ENCODE measurements around the gene BID.

Gene BID

GRCh38 chr22:17789379-17790200, 15.3 kb upstream of the BID start:
- H3K9me3 ChIP-seq (ENCODE audit: control insufficient read depth, insufficient read depth, low read length): no peaks in the 10 kb centered on the region
- no peak overlapping the region for H3K4me3 ChIP-seq (ENCODE audit: low read length)
- H3K36me3 ChIP-seq (ENCODE audit: control insufficient read depth, low read length): peaks cover 3% of the 10 kb centered on the region; the same call in 1 of the 2 replicates
- H3K79me2 ChIP-seq (ENCODE audit: control insufficient read depth, low read length): no peaks in the 10 kb centered on the region
- H3K4me2 ChIP-seq (ENCODE audit: low read length): no peak overlapping the region
- H4K20me1 ChIP-seq (ENCODE audit: control insufficient read depth, insufficient read depth, low read depth, low read length): no peaks in the 10 kb centered on the region
- no peaks in the 10 kb centered on the region for H3K9me2 ChIP-seq (replicated peaks; ENCODE audit: control insufficient read depth, low read length)
- TF ChIP-seq EZH2phosphoT487 (IDR thresholded peaks at IDR 0.05; ENCODE audit: borderline replicate concordance, low read length): no peak
- TF ChIP-seq, protein P1, sequence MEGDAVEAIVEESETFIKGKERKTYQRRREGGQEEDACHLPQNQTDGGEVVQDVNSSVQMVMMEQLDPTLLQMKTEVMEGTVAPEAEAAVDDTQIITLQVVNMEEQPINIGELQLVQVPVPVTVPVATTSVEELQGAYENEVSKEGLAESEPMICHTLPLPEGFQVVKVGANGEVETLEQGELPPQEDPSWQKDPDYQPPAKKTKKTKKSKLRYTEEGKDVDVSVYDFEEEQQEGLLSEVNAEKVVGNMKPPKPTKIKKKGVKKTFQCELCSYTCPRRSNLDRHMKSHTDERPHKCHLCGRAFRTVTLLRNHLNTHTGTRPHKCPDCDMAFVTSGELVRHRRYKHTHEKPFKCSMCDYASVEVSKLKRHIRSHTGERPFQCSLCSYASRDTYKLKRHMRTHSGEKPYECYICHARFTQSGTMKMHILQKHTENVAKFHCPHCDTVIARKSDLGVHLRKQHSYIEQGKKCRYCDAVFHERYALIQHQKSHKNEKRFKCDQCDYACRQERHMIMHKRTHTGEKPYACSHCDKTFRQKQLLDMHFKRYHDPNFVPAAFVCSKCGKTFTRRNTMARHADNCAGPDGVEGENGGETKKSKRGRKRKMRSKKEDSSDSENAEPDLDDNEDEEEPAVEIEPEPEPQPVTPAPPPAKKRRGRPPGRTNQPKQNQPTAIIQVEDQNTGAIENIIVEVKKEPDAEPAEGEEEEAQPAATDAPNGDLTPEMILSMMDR (IDR thresholded peaks at IDR 0.05; ENCODE audit: low read depth, low read length, poor library complexity, severe bottlenecking): no peak
- 0 out of 2 replicates have a peak, but pooled peaks cover 4% of the 10 kb centered on the region for H3F3A ChIP-seq (ENCODE audit: control insufficient read depth, insufficient read depth)
- H3K27ac ChIP-seq (ENCODE audit: low read depth, low read length): no peak overlapping the region
- no peaks in the 10 kb centered on the region for H3K27me3 ChIP-seq (ENCODE audit: control insufficient read depth, low read length)
- 0 out of 2 replicates have a peak, but pooled peaks cover 3% of the 10 kb centered on the region for H3K4me1 ChIP-seq (ENCODE audit: control insufficient read depth, low read length)

GRCh38 chr22:17788528-17789378, 14.5 kb upstream of the BID start:
- H3K36me3 ChIP-seq (ENCODE audit: control insufficient read depth, low read length): peaks cover 3% of the 10 kb centered on the region; the same call in 1 of the 2 replicates
- H4K20me1 ChIP-seq (ENCODE audit: control insufficient read depth, insufficient read depth, low read depth, low read length): no peaks in the 10 kb centered on the region
- 0 out of 2 replicates have a peak, but pooled peaks cover 4% of the 10 kb centered on the region for H3F3A ChIP-seq (ENCODE audit: control insufficient read depth, insufficient read depth)
- H3K9me2 ChIP-seq (replicated peaks; ENCODE audit: control insufficient read depth, low read length): no peaks in the 10 kb centered on the region
- H3K27ac ChIP-seq (ENCODE audit: low read depth, low read length): no peak overlapping the region
- H3K4me1 ChIP-seq (ENCODE audit: control insufficient read depth, low read length): 0 out of 2 replicates have a peak, but pooled peaks cover 3% of the 10 kb centered on the region
- no peak for TF ChIP-seq EZH2phosphoT487 (IDR thresholded peaks at IDR 0.05; ENCODE audit: borderline replicate concordance, low read length)
- no peaks in the 10 kb centered on the region for H3K9me3 ChIP-seq (ENCODE audit: control insufficient read depth, insufficient read depth, low read length)
- H3K4me3 ChIP-seq (ENCODE audit: low read length): no peak overlapping the region
- no peaks in the 10 kb centered on the region for H3K79me2 ChIP-seq (ENCODE audit: control insufficient read depth, low read length)
- no peaks in the 10 kb centered on the region for H3K27me3 ChIP-seq (ENCODE audit: control insufficient read depth, low read length)
- H3K4me2 ChIP-seq (ENCODE audit: low read length): no peak overlapping the region

- no peaks in the 10 kb centered on the region for H4K20me1 ChIP-seq (ENCODE audit: control insufficient read depth, insufficient read depth, low read depth, low read length)
- H3K9me2 ChIP-seq (replicated peaks; ENCODE audit: control insufficient read depth, low read length): no peaks in the 10 kb centered on the region
- H3K79me2 ChIP-seq (ENCODE audit: control insufficient read depth, low read length): no peaks in the 10 kb centered on the region
- H3K27me3 ChIP-seq (ENCODE audit: control insufficient read depth, low read length): no peaks in the 10 kb centered on the region
- no peaks in the 10 kb centered on the region for H3K9me3 ChIP-seq (ENCODE audit: control insufficient read depth, insufficient read depth, low read length)
- 0 out of 2 replicates have a peak, but pooled peaks cover 4% of the 10 kb centered on the region for H3F3A ChIP-seq (ENCODE audit: control insufficient read depth, insufficient read depth)
- no peak overlapping the region for H3K4me3 ChIP-seq (ENCODE audit: low read length)
- H3K4me1 ChIP-seq (ENCODE audit: control insufficient read depth, low read length): 0 out of 2 replicates have a peak, but pooled peaks cover 3% of the 10 kb centered on the region
- TF ChIP-seq, protein P1 (IDR thresholded peaks at IDR 0.05; ENCODE audit: low read depth, low read length, poor library complexity, severe bottlenecking): no peak
- TF ChIP-seq EZH2phosphoT487 (IDR thresholded peaks at IDR 0.05; ENCODE audit: borderline replicate concordance, low read length): no peak
- no peak overlapping the region for H3K27ac ChIP-seq (ENCODE audit: low read depth, low read length)
- peaks cover 3% of the 10 kb centered on the region; the same call in 1 of the 2 replicates for H3K36me3 ChIP-seq (ENCODE audit: control insufficient read depth, low read length)
- H3K4me2 ChIP-seq (ENCODE audit: low read length): no peak overlapping the region
Observed at GRCh38 chr22:17787716-17788330, 13.6 kb upstream of the BID start.

Measured in DOHH2 (cell line).